Hepatocyte (in vitro differentiated cells): ENCODE data around the gene EIPR1.

ENCODE experiments used
- CTCF ChIP-seq: fragments of 200-600 bp; sonication (generic); IDR thresholded peaks from 2 replicates; pipeline ENCODE4 v1.5.1; 2016; ENCODE audit warnings: antibody characterized with exemption, mild to moderate bottlenecking; ENCODE audit not compliant: poor library complexity
- EZH2 ChIP-seq: fragments of 200-600 bp; sonication (generic); IDR thresholded peaks from 2 replicates; pipeline ENCODE4 v1.6.1; 2016; ENCODE audit warnings: antibody characterized with exemption, mild to moderate bottlenecking, borderline replicate concordance
- EZH2phosphoT487 ChIP-seq: fragments of 200-600 bp; sonication (generic); IDR thresholded peaks from one replicate; pipeline ENCODE4 v1.6.1; 2018; ENCODE audit warnings: antibody characterized with exemption, mild to moderate bottlenecking, low read depth, moderate library complexity; ENCODE audit not compliant: unreplicated experiment, severe bottlenecking

DNA sequence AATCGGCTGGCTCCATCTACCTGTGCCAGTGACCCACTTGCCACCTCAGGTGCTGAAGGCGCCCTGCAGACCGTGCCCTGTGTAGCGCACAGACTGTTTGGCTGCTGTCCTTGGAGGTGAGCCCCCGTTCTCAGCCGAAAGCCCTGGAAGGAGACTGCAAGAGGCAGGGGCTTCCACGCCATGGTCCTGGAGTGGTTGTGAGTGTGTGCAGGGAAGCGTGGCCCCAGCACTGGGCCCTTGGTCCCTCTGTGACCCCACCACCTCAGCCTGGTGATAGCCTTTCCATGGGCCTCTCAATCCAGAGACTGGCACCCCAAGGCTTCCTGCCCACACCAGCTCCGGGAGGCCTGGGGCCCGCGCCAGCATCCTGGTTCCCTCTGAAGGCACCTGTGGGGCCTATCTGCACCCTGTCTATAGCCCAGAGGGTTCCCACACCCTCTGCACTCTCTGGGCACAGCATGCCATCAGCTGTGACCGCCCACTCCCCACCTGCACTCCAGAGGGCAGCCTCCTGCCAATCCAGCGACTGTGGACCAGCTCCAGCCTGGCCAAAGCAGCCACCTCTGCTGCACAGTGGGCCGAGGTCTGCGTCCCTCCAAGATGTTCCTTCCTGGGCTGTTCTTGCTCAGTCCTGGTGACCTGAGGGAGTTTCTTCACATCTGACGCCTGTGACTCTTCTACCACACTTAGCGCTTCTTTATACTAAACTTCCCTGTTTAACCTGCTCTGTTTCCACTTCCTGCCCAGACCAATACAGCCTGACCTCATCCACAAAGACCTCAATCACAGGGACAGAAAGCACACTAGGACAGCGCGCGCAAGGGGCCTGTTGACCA is 109.5 kb downstream of the EIPR1 start:
- TF ChIP-seq CTCF, result no peak
- TF ChIP-seq EZH2phosphoT487, result no peak
- TF ChIP-seq EZH2, result no peak
